Activated gamma-delta T cell treated with anti-CD3 and anti-CD28 coated beads, Interleukin-2, amount 50 U/mL, for 16 hours (primary cell): ENCODE measurements around the gene NDUFA11.

ENCODE experiments used
- DNase-seq: peaks from one replicate; pipeline ENCODE4 v3.0.0-alpha.2; 2020; ENCODE audit warnings: low read depth

NDUFA11 gene

DNA sequence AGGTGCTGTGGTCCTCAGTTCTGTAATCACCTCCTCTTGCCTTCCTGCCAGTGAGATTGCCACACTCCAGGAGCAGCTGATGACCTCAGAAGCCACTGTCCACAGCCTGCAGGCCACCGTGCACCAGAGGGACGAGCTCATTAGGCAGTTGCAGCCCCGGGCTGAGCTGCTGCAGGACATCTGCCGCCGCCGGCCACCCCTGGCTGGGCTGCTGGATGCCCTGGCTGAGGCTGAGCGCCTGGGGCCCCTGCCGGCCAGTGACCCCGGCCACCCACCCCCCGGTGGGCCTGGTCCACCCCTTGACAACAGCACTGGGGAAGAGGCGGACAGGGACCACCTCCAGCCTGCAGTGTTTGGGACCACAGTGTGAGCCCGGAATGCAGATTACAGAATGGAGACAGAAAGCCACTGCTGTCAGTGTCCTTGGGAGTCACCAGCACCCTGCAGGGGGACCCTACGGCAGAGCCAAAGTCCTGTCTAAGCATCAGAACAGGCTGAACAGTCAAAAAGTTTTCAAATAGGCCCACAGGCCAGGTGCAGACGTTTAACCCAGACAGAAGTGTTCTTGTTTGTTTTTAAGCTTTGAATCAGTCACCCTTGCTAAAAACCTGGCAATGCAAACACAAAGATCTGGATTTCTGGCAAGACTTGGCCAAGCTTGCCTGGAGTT is 5.3 kb upstream of the NDUFA11 start:
- DNase-seq, result no peak

DNA sequence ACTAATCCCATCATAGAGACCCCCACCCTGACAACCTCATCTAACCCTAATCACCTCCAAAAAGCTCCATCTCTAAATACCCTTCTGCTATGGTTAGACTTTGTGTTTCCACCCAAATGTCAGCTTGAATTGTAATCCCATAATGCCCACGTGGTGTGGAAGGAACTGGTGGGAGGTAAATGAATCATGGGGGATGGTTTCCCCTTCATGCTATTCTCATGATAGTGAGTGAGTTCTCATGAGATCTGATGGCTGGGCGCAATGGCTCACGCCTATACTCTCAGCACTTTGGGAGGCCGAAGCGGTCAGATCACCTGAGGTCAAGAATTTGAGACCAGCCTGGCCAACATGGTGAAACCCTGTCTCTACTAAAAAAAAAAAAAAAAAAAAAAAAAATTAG is 3.7 kb upstream of the NDUFA11 start:
- DNase-seq, result no peak

DNA sequence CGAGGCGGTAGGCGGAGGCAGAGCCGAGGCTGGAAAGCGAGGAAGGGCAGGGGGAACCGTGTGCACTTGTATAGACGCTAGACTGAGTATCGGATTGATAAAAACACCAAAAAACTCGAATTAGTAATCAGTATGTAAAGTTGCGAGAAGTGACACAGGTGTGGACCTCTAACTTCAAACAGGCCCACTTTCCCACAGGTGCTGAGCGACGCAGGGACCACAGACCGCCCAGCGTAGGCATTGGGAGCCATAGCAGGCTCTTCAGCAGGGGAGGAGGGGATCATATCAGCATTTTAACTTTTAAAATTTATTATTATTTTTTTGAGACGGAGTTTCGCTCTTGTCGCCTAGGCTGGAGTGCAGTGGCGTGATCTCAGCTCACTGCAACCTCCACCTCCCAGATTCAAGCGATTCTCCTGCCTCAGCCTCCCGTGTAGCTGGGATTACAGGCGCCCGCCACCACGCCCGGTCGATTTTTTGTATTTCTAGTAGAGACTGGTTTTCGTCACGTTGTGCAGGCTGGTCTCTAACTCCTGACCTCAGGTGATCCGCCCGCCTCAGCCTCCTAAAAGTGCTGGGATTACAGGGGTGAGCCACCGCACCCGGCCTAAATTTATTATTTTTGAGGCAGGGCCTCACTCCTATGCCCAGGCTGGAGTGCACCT is 1.7 kb upstream of the NDUFA11 start:
- no peak for DNase-seq

- DNase-seq, result peak; percentile 100
Measured at GRCh38 chr19:5904352-5905113, 943 bp upstream of the NDUFA11 start, which contains the start of gene VMAC. Gene VMAC (plus strand): TSS chr19:5904872. CDS start chr19:5904891, 19 bp downstream.

GRCh38 chr19:5903056-5903623 is 450 bp downstream of the NDUFA11 start:
- DNase-seq, result no peak

DNA sequence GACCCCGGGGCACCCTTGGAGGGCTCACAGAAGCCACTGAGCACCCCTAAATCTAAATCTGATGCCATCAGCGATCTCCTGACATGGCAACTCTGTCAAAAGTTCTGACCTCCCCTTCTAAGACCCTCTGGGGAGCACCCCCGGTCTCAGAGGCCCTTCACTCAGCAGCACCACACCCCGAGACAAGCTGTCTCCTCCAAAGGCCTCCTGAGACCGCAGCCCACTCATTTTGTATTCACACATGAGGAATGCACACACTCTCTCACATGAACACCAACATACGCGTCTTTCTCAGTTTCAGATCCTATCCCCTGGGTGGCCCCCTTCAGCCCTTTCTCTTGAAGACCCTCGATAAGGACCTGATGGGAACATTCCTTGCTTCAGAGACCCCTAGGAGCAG is 2.6 kb downstream of the NDUFA11 start:
- no peak for DNase-seq

DNA sequence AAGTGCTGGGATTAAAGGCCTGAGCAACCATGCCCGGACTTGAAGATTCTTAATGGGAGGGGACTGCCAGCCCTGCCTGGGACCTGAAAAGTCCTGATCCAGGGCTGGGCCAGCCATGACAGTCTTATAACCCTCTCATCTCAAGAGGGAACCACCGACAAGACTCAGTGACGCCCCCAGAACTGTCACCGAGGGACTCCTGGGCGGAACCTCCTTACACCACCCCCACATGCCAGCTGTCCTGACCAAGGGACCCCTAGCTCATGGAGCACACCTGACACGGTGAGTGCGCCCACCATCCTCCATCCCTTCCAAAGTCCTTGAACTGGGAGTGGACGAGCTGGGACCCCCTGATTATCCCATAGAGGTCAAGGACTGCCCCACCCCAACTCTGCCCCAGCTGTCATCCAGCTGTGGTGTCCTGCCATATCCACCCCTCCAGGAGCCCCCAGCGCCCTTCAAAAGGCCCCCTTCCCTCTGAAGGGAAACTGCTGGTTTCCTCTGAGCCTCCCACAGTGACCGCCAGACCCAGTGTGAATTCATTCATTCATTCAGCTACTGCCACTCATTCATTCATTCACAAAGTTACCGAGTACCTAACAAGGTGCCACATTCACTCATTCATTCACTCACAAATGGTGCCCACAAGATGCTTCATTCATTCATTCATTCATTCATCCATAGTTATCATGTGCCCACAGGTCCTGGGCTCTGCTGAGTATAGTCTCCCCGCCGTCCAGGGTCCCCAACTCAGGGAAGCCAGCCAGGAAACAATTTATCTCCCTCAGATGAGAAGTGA is 3.7 kb downstream of the NDUFA11 start:
- DNase-seq, result no peak

DNA sequence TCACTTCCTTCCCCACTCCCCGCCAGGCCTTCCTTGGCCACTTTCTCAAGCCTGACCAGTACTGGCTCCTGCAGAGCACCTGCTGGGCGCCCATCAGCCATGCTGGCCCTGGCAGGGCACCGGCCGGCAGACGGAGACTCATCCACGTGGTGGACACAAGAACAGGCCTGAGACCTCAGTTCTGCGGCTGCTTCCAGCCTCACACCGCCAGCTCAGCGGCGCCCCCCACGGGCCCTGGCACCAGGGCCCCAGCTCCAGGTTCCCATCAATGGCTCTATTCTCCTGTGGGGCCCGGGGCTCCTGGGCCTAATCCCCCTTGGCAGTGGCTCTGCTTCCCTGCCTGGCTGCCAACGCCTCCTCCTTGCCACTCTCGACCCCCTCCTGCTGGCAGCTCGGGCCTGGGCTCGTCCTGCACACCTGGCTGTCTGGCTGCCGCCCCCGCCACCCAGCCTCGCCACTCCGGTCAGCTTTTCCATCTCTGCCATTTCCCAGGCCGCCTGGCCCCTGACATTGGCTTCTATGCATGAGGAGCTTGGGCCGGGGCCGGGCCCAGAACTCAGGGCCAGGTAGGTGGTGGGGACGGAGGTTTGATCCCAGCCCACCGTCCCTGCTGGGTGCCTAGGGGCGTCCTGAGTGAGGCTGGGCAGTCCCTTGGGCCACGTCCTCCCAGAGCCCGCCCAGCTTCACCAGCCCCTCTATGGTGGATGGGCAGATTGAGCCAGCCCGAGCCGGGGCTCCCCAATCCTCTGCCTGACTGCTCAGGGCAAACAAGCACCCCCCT is 6.2 kb downstream of the NDUFA11 start:
- DNase-seq, result no peak

DNA sequence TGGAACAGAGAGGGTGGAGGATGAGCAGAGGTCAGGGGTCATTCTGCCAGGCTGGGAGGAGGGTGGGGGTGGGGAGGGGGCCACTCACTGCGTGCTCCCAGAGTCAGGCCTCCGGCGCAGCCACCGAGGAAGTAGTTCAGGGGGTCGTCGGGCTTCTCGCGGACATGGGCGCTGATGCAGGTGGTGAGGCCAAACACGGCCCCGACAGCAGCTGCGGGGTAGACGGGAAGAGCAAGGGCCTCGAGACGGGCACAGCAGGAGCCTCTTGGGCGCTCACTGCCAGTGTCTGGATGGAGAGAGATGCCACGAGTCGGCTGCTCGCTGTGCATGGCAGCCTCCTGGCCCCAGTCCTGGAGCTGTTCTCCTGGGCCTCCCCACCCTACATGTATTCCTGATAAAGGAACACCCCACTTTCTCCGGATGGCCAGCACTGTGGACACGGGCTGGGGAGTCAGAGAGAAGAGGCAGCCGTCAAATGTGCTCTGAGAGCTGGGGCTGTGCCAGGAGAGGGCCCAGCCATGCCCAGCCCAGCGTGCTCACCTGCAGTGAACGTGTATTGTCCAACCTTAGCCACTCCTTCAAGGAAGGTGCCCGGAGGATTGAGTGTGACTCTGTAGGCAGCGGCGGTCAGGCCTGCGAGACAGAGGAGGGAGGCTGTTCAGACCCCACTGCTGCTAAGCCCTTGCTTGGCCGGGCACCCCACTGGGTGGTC is 7.1 kb downstream of the NDUFA11 start:
- no peak for DNase-seq

DNA sequence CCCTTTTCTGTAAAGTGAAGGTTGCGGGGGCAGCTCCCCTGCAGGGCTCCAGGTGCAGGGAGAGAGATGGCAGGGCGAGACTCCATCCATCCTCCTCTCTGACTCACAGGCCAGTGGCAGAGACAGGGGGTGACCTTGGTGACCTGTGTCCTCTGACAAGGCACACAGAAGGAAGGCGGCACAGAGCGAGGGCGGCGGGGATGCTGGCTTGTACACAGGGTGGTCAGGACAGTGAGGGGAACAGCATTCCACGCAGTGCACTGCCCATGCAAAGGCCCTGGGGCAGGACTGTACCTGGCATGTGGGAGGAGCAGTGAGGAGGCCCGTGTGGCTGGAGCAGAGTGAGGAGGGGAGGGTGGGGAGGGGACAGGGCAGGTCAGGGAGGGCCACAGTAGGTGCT is 7.7 kb downstream of the NDUFA11 start:
- no peak for DNase-seq

DNA sequence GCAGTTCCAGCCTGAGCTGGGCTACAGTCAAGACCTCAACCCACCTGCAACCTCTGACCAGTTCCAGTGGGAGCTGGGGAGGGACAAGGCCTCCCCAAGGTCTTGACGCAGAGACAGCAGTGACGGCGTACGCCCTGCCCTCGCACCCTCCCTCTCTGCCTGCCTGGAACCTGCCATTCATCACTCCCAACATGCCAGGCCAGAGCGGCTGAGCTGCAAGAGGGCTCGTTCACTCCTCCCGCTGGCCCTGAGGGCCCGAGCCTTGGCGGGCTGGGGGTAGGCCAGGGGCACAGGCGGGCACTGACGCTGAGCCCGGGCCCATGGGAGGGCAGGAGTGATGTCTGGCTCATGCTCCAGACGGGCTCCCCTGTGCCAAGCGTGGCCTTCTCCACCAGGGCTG is 8.2 kb downstream of the NDUFA11 start:
- no peak for DNase-seq

DNA sequence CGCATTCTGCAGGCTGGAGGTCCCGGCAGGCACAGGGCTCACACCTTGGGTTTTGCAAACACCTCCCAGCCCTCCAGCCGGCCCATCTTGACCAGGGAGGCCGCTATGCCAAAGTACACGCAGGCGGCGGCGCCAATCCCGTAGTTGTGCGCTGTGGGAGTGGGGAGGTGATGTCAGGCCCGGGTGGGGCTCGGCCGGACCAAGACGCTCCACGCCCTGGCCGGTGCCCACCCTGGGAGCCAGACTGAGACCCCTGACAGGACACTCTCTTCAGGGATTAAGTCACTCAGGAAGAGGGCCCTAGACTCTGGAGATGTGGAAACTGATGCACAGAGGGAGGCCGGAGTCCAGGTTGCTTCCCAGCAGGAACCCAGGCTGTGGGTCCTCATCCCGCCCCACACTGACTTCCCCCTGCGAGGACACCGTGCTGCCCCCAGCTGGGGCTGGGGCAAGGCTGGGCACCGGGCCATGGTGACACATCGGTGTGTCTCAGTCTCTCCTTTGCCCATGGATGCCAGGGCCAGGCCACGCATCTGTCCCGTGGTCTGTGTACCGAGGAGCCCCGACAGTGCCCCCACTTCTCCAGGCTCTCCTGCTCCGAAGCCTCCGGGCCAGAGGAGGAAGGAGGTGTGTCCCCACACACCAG is 8.8 kb downstream of the NDUFA11 start:
- no peak for DNase-seq

DNA sequence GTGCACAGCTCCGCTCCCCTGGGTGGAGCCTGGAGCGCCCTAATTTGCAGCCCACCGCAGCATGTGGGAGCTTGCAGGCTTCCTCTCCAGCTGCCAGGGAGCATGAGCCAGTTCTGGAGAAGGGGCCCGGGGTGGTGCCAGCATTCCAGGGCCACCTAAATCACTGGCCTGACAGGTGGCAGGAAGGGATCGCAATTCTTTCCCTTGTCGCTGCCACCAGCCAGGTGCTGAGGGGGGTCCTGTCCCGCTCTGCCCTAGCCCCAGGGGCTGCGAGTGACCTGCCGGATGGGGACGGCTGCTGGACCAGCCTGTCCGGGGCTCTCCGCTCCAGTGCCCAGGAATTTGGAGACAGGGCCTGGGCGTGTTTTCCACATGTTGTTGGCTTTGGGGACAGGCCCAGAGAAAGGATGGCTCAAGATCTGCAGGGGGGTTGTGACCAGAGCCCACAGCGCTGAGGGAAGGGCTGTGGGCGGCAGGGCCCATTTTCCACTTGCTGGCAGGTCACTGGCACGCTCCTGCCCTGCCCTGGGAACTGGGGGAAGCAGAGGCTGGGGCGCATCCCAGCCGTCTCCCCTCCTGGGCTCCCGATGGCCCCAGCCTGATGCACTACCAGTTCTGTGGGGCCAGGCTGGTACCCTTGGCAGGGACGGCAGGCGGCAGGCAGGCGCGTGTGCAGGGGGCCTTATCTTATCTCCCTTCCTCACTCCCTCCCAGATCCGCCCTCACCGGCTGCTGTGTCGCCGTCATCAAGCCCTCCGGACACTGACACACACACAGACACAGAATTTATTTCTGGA is 9.5 kb downstream of the NDUFA11 start:
- no peak for DNase-seq

DNA sequence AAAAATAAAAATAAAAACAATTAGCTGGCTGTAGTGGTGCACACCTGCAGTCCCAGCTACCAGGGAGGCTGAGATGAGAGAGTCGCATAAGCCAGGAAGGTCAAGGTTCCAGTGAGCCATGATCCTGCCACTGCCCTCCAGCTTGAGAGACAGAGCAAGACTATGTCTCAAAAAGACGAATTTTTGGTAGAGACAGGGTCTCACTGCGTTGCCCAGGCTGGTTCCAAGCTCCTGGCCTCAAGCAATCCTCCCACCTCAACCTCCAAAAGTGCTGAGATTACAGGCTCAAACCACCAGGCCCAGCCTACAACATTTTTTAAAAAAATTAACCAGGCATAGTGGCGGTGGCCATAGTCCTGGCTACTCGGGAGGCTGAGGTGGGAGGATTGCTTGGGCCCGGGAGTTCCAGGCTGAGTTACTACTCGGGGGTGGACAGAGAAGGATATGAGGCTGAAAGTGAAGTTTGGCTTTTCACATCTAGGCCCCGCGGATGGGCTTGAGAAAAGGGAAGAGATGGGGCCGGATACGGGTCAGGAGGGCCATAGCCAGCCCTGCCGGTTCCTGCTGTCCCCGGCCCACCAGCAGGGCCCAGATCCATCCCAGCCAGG is 10.2 kb downstream of the NDUFA11 start:
- DNase-seq, result no peak

- no peak for DNase-seq
Measured at GRCh38 chr19:5892772-5893275, 10.8 kb downstream of the NDUFA11 start.

- DNase-seq, result no peak
Measured at GRCh38 chr19:5891938-5892771, 11.4 kb downstream of the NDUFA11 start.

DNA sequence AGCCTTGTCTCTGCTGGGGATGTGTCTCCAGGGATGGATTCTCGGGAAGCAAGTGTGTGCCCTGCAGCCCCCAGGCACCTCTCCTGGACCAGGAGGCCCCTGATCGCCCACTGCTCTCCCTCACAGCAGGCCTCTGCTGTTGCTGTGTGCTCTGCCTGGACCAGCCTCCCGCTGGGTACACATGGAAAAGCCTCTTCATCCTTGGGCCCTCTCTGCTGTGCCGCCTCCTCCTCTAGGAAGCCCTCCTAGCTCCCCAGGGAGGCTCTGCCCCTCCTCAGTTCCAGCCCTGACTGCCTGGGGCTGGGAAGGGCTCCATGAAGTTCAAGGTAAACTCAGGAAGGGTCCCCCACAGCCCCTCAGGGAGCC is 12.0 kb downstream of the NDUFA11 start:
- DNase-seq, result no peak

DNA sequence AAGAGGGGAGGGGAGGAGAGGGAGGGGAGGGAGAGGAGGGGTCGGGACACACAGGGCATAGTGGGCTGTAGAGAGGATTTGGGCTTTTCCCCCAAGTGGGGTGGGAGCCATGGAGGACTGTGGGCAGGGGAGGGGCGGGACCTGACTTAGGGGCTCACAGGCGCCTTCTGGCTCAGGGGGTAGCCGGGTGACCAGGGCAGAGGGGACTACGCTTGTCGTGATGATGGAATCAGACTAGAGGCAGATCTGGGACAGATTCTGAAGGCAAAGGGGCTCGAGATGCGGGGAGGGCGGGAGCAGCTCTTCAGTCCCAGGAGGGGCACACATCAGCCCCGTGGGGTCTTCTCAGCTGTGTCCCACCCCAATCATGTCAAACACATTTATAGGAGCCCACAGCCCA is 13.5 kb downstream of the NDUFA11 start:
- DNase-seq, result no peak
